HG02588 (cell line): ENCODE measurements around the gene PNMA8A.
"Not testable (repeated sequence)": the region's sequence is repeated elsewhere in the genome, so short reads cannot be mapped to it uniquely, and the experiment has no call there.

Source experiments
- ATAC-seq: cut with Tn5 transposase; IDR thresholded peaks from one replicate; pipeline ENCODE4 v1.9.1; 2021; ENCODE audit warnings: mild to moderate bottlenecking, moderate library complexity; ENCODE audit not compliant: unreplicated experiment

PNMA8A gene

GRCh38 chr19:46470376-46470775 is 987 bp downstream of the PNMA8A start:
- ATAC-seq, result no peak

- ATAC-seq, result no peak
These were observed 1.7 kb downstream of the PNMA8A start for GRCh38 chr19:46469541-46470185.

GRCh38 chr19:46466536-46467196 is 4.7 kb downstream of the PNMA8A start:
- ATAC-seq, result no peak

GRCh38 chr19:46463516-46463915 is 7.8 kb downstream of the PNMA8A start:
- ATAC-seq, result no peak

GRCh38 chr19:46461537-46461936 is 9.8 kb downstream of the PNMA8A start:
- no peak for ATAC-seq

- ATAC-seq, result no peak
These were observed 10.4 kb downstream of the PNMA8A start for GRCh38 chr19:46460981-46461380.

GRCh38 chr19:46460055-46460454 is 11.3 kb downstream of the PNMA8A start:
- ATAC-seq, result no peak

GRCh38 chr19:46456930-46457329 is 14.4 kb downstream of the PNMA8A start:
- ATAC-seq, result no peak

- ATAC-seq, result no peak
These were observed 17.1 kb downstream of the PNMA8A start for GRCh38 chr19:46454244-46454643.

- no peak for ATAC-seq
These were observed 17.7 kb downstream of the PNMA8A start for GRCh38 chr19:46453661-46454060.

GRCh38 chr19:46452186-46452585 is 19.2 kb downstream of the PNMA8A start:
- no peak for ATAC-seq

- no peak for ATAC-seq
These were observed 20.0 kb downstream of the PNMA8A start for GRCh38 chr19:46451352-46451751.

GRCh38 chr19:46450737-46451136 is 20.6 kb downstream of the PNMA8A start:
- ATAC-seq, result no peak

GRCh38 chr19:46449228-46449627 is 22.1 kb downstream of the PNMA8A start:
- ATAC-seq, result no peak

- ATAC-seq, result no peak
These were observed 22.8 kb downstream of the PNMA8A start for GRCh38 chr19:46448601-46449000.

- ATAC-seq, result no peak
These were observed 23.5 kb downstream of the PNMA8A start for GRCh38 chr19:46447824-46448223.

GRCh38 chr19:46447006-46447405 is 24.4 kb downstream of the PNMA8A start:
- ATAC-seq, result no peak

- no peak for ATAC-seq
These were observed 25.3 kb downstream of the PNMA8A start for GRCh38 chr19:46446021-46446420.

GRCh38 chr19:46442808-46443450 is 28.4 kb downstream of the PNMA8A start:
- ATAC-seq, result no peak

GRCh38 chr19:46441866-46442265 is 29.5 kb downstream of the PNMA8A start:
- ATAC-seq, result no peak

- ATAC-seq, result not testable (repeated sequence)
These were observed 35.7 kb downstream of the PNMA8A start for GRCh38 chr19:46435689-46436088.

GRCh38 chr19:46435009-46435408 is 36.4 kb downstream of the PNMA8A start:
- ATAC-seq, result no peak
